NCI-H1092 (cell line): ENCODE results near the gene SLC36A4.
"Not testable (repeated sequence)": the region's sequence is repeated elsewhere in the genome, so short reads cannot be mapped to it uniquely, and the experiment has no call there.

Experiments
- DNase-seq: peaks from one replicate; lab custom pipeline; 2025; lab: John Stamatoyannopoulos, UW

Gene SLC36A4

DNA sequence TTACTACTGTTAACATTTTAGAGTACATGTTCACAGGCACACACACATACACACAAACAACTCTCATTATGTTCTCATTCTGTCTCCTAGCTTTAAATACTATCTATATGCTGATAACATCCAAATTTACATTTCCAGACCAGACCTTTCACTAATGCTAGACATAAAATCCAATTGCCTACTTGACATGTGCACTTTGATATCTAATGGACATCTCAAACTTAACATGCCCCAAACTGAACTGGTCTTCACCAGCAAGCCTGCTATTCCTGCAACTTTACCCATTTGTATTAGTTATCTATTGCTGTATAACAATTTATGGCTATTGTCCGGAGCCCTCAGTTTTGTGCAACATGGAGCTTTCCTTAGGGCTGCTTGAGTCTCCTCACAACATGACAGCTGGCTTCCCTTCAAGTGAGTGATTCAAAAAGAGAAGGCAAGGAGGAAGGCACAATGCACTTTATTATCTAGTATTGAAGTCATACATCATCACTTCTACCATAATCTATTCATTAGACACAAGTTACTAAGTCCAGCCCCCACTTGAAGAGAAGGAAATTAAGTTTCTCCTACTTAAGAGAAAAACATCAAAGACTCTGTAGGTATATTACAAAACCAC lies 3.0 kb downstream of the SLC36A4 start:
- no peak for DNase-seq

DNA sequence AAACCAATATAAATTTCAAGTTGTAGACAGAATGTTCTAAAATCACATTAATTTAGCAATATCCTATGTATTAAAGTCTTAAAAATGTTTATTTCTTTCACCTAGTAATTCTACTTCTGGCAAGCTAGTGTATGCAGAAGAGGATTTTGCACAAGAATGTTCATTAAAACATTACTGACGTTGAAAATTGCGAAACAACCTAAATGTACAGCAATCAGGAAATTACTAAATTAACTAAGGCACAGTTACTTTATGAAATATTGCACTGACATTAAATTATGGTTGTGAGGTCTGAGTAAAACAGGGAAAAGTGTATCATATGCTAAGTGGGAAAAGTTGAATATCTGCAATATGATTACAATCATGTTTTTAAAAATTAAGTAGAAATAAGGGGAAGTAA lies 4.1 kb downstream of the SLC36A4 start:
- DNase-seq: no peak

DNA sequence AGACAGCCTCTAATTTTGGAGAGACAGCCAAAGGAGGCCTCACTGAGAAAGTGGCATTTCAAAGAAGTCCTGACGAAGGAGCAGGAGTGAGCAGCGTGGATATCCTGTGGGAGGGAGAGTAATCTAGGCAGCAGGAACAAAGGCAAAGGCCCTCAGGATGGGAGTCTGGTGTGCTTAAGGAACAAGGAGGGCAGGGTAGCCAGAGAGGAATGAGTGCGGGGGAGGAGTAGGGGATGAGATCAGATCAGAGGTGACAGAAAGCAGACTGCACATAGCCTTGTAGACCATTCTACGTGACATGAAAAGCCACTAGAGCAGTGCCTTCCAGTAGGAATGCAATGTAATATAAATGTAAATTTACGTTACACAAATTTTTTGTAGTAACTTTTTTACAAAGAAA lies 5.6 kb downstream of the SLC36A4 start:
- no peak for DNase-seq

DNA sequence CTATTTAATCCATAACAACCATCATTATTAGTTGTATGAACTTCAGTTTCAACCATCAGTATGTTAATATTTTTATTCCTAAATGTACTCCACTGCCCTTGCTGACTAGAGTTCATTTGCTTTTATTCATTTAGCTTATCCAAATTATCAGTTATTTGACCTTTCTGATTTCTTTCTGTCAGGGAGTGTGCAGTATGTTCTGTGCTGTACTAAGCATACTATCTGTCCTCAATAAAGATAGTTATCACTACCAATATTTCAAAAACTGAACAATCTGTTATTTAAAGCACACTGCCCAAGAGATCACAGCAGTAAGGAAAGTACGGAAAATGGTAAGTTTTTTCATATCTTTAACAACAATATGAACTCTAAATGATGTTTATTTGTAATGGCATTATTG lies 8.3 kb downstream of the SLC36A4 start:
- DNase-seq: no peak

DNA sequence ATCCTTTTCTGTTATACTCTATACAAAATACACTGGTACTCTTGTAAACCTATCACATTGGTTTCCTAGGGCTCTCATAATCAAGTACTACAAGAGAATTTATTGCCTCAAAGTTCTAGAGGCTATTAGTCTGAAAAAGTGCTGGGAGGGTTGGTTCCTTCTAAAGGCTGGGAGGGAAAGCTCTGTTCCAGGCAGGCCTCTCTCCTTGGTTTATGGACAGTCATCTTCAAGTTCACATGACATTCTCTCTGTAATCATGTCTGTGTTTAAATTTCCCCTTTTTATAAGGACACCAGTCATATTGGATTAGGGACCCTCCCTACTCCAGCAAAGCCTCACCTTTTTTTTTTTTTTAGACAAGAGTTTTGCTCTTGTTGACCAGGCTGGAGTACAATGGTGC lies 9.1 kb downstream of the SLC36A4 start:
- no peak for DNase-seq

DNA sequence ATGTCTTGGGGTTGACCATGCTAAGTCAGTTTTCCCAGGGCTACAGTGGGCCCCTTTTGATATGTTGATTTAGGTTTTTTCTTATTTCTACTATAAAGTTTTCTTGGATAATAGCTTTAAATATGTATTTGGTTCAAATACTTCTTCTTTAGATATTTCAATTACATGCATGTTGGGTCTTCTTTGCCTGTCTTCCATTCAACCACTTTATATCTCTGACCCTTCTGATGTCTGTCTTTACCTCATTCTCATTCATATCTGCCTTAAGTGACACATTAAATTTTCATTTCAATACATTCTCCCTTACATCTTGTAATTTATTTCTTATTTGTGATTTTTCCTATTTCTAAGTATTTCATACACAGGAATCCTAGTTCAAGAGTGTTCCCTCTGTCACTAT lies 10.5 kb downstream of the SLC36A4 start:
- DNase-seq: no peak

DNA sequence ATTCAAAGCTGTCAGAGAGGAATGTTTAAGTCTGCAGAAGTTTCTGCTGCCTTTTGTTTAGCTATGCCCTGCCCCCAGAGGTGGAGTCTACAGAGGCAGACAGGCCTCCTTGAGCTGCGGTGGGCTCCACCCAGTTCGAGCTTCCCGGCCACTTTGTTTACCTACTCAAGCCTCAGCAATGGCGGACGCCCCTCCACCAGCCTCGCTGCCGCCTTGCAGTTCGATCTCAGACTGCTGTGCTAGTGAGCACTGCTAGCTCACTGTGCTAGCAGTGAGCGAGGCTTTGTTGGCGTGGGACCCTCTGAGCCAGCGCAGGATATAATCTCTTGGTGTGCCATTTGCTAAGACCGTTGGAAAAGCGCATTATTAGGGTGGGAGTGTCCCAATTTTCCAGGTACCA lies 19.9 kb downstream of the SLC36A4 start:
- not testable (repeated sequence) for DNase-seq

DNA sequence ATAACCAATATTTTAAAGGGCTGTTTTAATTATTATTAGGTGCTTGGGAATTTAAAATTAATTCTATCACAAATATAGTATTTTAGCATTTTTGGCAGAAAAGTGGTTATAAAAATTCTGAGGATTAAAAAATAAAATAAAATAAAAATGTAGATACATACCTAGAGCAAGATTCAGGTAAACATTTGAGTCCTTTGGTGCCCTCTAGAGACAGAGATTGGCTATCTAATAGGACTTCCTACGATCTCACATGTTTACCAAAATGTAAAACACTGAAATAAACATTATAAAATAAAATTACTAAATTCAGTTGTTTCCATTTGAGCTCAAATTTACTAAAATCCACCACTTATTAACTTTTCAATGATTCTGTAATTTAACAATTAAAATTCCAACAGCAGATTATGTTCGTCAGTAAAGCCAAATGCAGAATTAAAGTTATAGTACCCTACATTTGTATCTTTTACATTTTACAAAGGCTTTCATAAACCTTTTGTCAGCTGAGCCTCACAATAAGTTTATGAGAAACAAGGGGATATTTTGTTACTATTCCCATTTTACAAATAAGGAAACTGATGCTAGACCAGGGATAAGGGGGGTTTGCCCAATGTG lies 27.7 kb downstream of the SLC36A4 start:
- DNase-seq: no peak

DNA sequence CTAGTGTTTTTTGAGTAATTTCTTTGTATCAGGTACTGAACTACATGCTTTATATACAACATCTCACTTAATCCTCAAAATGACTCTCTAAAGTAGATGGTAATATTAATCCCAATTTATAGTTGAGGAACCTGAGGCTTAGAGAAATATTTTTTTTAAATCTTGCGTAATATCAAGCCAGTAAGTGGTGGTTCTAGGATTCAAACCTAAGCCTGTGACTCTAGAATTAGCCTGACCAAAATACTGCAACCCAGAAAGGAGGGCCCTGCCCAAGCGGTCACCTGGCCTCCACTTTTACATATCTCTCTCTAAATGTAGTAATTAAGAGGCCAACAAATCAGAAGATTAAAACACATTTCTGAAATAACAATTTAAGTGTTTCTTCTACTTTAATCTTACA lies 28.6 kb downstream of the SLC36A4 start:
- no peak for DNase-seq

DNA sequence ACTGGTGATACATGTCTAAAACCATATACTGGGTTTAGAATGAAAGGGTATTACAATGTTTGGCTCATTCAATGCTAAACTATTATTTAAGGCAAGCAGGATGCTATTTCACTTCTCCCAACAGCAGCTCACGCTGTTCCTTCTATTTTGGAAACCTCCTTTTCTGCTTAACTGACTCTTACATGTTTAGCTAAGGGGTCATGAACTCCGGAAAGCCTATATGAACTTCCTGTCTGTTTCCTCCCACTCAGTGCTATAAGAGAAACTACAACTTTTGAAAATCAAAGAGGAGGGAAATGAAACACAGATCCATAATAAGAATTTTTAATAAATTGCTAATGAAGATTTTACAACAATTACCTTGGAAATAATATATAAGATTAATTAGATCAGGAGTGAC lies 30.9 kb downstream of the SLC36A4 start:
- no peak for DNase-seq

DNA sequence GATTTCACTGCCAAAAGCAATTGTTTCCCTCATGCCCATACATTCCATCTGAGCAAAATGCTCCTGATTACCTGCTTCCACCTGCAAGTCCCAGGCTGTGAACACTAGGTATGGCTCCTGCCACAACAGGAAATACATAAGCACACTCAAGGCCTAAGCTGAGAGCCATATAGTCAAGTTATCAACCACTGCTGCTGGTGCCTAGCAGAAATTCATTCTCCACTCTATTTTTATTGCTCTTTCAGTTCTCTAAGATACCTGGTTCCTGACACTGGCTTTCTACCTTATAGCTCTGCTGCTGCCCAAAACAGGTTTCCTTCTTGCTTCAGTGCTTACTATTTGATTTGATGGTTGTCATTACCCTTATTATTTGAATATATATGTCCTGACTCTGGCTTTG lies 31.6 kb downstream of the SLC36A4 start:
- DNase-seq: no peak

DNA sequence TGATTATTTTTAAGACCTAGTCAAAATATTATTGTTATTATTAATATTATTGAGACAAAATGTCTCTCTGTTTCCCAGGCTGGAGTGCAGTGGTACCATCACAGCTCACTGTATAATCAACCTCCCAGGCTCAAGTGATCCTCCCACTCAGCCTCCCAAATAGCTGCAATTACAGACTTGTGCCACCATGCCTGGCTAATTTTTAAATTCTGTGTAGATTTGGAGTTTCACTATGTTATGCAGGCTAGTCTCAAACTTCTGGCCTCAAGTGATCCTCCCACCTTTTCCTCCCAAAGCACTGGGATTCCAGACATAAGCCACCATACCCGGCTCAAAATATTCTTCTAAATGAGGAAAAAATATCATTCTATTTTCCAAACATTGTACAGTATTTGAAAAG lies 37.0 kb downstream of the SLC36A4 start:
- DNase-seq: no peak

DNA sequence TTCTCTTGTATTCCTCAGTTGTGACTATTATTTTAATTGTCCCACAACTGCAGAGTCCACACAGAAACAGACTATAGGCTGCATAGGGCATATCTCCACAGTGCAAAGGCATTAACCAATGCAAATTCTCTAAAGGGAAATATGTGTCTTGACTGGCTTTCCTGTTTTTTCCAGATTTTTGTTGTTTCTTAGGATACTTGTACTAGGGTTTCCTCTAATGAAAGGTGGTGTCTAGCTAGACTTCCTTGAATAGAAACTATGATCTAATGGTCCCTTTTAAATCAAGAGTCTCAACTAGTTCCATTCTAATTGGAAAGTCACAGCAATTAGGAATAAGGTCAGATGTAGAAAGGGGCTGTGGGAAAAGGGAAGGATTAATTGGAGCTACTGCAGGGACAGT lies 37.6 kb downstream of the SLC36A4 start:
- DNase-seq: no peak

DNA sequence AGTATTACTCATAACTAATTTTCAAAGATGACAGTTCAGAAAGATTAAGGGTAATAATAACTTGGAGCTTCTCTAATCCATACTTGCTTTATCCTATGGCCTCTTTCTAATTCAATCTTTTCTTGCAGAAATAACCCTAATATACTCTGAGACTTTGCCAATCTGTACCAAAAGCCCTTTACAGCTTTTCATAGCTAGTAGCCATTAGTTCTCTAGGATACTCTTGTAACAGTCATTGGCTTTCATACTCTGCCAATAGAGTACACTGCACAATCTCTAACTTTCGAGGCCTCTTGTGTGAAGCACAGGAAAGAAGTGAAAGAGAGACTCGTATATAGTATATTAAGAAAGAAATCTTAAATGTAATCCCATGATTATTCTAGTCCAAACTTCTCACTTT lies 38.1 kb downstream of the SLC36A4 start:
- no peak for DNase-seq

DNA sequence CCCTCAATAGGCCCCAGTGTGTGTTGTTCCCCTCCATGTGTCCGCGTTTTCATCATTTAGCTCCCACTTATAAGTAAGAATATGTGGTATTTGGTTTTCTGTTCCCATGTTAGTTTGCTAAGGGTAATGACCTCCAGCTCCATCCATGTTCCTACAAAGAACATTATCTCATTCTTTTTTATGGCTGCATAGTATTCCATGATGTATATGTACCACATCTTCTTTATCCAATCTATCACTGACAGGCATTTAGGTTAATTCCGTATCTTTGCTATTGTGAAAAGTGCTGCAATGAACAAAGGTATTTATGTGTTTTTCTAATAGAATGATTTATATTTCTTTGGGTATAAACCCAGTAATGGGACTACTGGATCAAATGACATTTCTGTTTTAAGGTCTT lies 42.1 kb downstream of the SLC36A4 start:
- no peak for DNase-seq

DNA sequence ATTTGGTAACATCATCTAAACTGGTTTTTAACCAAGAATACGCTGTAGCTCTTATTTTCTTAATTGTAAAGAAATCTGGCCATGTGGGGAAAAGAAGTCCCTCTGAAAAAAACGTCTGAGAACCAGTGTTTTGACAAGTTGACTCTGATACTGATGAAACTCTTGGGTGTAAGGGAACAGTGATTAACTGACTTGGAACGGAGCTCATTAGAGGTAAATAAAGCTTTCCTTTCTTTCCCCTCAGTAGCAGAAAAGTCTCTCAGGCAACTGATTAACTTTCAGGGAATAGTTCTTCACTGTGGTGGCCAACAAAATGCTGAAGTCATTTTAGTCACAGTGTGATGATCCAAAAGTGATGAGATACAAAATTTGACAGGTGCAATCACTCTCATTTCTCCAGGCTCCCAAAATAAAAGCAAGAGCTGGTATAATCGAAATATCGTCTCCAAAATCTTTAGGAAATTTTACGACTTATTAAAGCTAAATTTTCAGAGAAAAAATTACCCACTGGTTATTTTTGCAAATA lies 52.3 kb downstream of the SLC36A4 start:
- DNase-seq: no peak

DNA sequence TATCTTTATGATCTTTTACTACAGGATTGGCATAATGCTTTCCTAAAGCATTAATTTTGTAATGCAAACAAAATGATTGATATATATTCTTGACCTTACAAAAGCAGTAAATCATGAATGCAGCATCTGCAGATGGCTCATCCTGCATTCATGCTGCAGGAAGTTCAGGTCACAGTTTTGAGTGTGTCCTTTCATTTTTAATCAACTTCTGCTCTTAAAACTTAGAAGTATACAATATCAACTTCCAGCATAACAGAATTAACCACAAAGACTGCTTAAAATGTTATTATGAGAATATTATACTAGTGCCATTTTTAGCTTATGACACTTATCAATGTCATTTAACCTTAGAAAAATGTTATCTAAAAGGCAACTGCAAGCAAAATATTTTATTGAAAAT lies 54.0 kb downstream of the SLC36A4 start:
- no peak for DNase-seq

DNA sequence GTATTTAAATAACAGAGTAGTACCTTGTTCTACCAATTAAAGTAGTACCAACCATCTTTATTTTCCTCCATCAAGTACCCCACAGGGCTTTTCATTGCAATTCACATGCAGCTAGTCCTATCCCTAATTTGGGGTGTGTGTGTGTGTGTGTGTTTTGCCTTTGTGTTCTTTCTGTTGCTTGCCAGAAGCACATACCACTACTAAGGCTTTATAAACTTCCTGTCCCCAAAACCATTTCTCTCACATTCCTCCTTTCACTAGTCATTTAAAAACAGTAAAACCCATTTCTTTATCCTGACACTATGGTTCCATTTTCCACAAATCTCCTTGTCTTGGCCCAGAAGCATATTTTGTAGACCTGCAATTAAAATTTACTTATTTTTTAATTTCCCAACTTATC lies 54.6 kb downstream of the SLC36A4 start:
- no peak for DNase-seq

DNA sequence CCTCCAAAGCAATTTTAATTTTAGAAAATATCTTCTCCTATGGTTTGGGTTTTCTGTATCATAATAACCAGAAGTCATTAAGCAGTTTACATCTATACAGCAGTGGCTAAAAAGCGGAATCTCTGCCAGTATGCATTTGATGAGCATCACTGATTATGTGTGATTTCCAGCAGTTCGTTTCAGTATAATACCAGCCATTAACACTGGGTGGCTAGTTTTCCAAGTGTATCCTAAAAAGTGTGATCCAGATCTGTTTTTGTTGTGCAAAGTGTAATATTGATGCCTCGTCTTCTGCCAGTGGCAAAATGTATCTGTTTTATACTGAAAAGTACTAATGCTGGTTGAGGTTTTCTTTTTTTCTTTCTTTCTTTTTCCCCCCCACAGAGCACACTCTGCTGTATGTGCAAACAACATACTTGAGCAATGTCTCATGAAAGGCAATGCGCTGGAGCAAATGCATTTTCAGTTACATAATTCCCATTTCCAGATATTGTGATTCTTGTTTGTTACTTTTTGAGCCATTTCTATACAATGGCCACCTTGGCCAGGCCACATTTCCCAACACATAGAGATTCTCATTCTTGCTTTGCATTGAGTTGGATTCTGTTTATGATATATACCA lies 64.2 kb downstream of the SLC36A4 start:
- no peak for DNase-seq

DNA sequence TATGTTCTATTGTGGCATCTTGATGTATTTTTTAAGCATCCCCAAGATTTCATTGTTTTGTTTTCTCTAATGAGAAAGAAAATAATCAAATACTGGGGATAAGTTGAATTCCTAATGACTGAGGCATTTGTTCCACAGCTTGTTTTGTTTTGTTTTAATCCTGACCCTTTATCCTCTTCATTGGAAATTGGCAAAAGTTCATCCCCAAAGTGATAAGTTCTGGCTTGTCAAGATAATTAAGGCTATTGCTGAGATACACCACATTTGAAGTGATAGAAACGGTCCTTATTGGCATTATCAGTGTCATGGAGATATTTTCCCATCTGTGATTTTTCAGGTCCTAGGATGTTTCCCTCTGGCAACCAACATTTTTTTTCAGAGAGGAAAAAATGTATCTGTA lies 65.0 kb downstream of the SLC36A4 start:
- DNase-seq: no peak

DNA sequence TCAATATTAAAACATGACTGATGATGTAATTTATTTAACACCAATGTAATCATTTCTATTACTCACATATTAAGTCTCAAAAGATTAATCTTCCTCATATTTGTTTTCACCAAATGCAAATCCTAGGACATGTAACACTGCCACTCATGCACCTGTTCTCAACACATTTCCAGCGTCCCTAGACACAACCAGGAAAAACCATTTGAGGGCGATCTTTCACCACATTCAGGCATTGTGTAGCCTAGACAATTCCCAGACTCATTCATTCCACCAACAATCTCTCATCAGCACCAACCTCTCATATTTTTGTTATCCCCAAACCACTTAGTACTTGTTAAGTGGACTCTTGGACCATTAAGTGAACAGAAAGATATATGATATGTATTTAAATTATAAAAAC lies 66.1 kb downstream of the SLC36A4 start:
- DNase-seq: peak; percentile 60

DNA sequence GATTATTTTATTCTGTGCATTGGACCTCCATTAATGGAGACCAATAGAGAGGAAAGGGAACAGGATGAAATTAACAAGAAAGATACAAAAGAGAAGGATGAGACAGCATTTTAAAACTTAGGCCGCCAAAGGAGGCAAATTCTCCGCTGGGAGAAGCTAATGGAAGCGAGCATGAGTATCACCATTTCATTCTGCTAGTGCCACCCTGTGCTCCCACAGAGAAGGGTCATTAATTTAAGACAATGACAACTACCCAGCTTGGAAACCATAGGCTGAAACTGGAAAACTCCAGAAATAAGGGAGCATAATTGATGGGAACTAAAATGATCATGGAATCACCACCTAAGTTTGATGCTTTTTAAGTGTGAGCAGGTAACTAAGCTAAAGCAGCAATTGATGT lies 69.2 kb downstream of the SLC36A4 start:
- no peak for DNase-seq

DNA sequence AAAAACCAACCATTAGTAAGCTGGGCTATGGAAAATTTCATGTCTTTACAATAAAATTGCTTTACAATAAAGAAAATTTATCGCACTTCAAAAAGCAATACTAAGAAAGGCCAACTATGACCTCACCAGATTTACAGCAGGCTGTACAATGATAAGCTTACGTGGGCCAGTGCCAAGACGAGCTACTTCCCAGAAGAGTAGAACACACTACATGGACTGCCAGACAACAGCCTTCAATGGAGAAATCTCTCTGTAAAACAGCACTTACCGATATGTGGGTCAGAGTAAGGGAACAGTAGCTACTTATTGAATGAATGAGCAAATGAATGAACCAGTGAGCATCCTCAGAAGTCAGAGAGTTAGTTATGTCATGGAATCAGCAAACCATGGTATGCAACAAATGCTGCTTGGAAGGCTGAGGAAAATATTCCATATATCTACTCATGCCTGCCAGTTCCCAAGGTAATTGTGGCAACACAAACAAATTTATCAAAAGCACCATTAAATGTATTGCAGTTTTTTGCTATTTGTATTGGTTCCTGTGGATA lies 74.4 kb downstream of the SLC36A4 start:
- DNase-seq: no peak
